HG03520 (cell line): ENCODE results near the gene TTF2.

Experiments used
- ATAC-seq: cut with Tn5 transposase; IDR thresholded peaks from one replicate; pipeline ENCODE4 v1.9.1; 2021; ENCODE audit warnings: mild to moderate bottlenecking, moderate library complexity; ENCODE audit not compliant: unreplicated experiment

Gene TTF2

GRCh38 chr1:117059678-117060440 lies at the start of gene TTF2:
Gene TTF2, plus strand, starts transcription at chr1:117060326. Its CDS starts 21 bp downstream, at chr1:117060347.
- ATAC-seq: peak; percentile 95

GRCh38 chr1:117011334-117011733 lies 48.8 kb upstream of the TTF2 start:
- ATAC-seq: no peak

GRCh38 chr1:117013309-117013858 lies 46.7 kb upstream of the TTF2 start:
- ATAC-seq: no peak

GRCh38 chr1:117014209-117014608 lies 45.9 kb upstream of the TTF2 start:
- no peak for ATAC-seq

GRCh38 chr1:117015724-117016123 lies 44.4 kb upstream of the TTF2 start:
- no peak for ATAC-seq

- no peak for ATAC-seq
Observed at GRCh38 chr1:117017062-117017461, 43.1 kb upstream of the TTF2 start.

GRCh38 chr1:117017648-117018047 lies 42.5 kb upstream of the TTF2 start:
- ATAC-seq: peak; percentile 51

- ATAC-seq: no peak
Observed at GRCh38 chr1:117020526-117021156, 39.5 kb upstream of the TTF2 start.

- ATAC-seq: no peak
Observed at GRCh38 chr1:117022114-117022513, 38.0 kb upstream of the TTF2 start.

GRCh38 chr1:117025568-117025967 lies 34.6 kb upstream of the TTF2 start:
- ATAC-seq: no peak

- ATAC-seq: no peak
Observed at GRCh38 chr1:117026361-117026760, 33.8 kb upstream of the TTF2 start.

GRCh38 chr1:117029685-117030084 lies 30.4 kb upstream of the TTF2 start:
- ATAC-seq: no peak

- ATAC-seq: no peak
Observed at GRCh38 chr1:117030271-117030877, 29.8 kb upstream of the TTF2 start.

- no peak for ATAC-seq
Observed at GRCh38 chr1:117032266-117032665, 27.9 kb upstream of the TTF2 start.

GRCh38 chr1:117032681-117033539 lies 27.2 kb upstream of the TTF2 start:
- ATAC-seq: no peak

- ATAC-seq: no peak
Observed at GRCh38 chr1:117033772-117034171, 26.4 kb upstream of the TTF2 start.

GRCh38 chr1:117034791-117035290 lies 25.3 kb upstream of the TTF2 start:
- ATAC-seq: no peak

GRCh38 chr1:117036018-117036461 lies 24.1 kb upstream of the TTF2 start:
- no peak for ATAC-seq

- no peak for ATAC-seq
Observed at GRCh38 chr1:117037802-117038201, 22.3 kb upstream of the TTF2 start.

GRCh38 chr1:117038236-117038635 lies 21.9 kb upstream of the TTF2 start:
- ATAC-seq: no peak

GRCh38 chr1:117044217-117044616 lies 15.9 kb upstream of the TTF2 start:
- no peak for ATAC-seq
